HG03066 (cell line): ENCODE data around the gene IL17REL.

ENCODE experiments used
- ATAC-seq: cut with Tn5 transposase; IDR thresholded peaks from one replicate; pipeline ENCODE4 v1.9.1; 2021; ENCODE audit warnings: low read depth; ENCODE audit not compliant: unreplicated experiment

The IL17REL gene

DNA sequence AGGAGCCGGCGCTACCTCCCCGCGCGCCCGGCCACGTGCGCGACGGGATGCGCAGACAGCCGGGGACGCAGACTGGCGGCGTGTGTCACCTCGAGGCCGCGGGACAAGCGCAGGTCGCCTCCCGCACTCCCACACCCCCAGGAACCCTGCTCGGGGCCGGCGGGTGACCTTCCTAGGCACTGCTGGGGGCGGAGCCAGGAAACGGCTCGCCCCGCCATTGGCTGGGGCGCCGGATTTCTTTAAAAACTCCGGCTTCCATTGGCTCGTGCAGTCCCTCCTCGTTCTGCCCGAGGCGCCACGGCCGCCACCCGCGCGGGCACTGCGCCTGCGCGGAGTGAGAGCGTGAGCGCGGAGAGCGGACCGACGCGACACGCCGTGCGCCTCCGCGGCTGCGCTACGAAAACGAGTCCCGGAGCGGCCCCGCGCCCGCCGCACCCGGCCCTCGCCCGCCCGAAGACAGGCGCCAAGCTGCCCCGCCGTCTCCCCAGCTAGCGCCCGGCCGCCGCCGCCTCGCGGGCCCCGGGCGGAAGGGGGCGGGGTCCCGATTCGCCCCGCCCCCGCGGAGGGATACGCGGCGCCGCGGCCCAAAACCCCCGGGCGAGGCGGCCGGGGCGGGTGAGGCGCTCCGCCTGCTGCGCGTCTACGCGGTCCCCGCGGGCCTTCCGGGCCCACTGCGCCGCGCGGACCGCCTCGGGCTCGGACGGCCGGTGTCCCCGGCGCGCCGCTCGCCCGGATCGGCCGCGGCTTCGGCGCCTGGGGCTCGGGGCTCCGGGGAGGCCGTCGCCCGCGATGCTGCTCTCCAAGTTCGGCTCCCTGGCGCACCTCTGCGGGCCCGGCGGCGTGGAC, 52.2 kb downstream of the IL17REL start, which contains the start of gene PIM3:
TSS of gene PIM3 (plus strand) at position 614 of the 846 bp plus-strand sequence. CDS start at position 790, 176 bp downstream.
- ATAC-seq: peak; percentile 55

DNA sequence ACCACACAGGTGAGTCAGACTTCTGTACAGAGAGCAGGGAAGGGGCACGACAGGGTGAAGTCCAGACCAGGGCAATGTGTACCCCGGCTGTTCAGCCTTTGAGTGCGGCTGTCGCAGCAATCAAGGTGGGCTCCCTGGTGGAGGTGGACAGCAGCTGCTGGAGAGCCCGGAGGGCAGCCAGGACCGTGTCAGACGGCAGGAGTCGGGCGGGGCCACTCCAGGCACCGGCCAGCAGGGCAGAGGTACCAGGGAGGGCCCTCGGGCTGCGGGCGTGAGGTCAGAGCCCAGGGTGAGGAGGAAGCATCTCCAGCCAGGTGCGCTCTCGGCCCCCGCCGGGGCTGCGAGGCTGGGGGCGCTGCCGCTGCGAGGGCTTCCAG, 52.8 kb downstream of the IL17REL start:
- ATAC-seq: peak; percentile 5

- ATAC-seq: no peak
Measured at GRCh38 chr22:49958931-49959781, 53.4 kb downstream of the IL17REL start.

GRCh38 chr22:49958366-49958921, 54.1 kb downstream of the IL17REL start:
- ATAC-seq: no peak

DNA sequence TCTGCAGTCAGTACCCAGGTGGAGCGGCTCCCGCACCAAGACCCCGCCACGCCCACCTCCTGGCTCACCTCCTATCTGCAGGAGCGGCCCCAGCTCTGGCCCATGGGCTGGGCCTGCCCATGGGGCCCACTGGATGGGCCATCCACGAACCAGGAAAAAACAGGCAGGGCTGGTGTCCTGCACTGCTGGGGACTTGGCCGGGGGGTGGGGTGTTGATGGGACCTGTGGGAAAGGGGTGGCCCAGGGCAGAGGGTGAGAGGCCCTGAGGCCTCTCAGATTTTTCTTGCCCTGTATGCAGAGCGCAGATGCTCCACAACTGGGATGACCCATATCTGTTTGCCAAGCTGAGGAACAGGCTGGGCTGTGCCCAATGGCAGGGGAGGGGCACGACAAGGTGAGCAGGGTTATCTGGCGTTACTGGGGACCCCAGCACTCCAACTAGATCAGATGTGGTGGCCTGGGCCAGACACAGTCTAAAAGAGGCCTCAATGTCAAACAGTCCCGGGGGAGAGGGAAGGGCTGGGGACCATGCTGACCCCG, 54.7 kb downstream of the IL17REL start:
- ATAC-seq: no peak

DNA sequence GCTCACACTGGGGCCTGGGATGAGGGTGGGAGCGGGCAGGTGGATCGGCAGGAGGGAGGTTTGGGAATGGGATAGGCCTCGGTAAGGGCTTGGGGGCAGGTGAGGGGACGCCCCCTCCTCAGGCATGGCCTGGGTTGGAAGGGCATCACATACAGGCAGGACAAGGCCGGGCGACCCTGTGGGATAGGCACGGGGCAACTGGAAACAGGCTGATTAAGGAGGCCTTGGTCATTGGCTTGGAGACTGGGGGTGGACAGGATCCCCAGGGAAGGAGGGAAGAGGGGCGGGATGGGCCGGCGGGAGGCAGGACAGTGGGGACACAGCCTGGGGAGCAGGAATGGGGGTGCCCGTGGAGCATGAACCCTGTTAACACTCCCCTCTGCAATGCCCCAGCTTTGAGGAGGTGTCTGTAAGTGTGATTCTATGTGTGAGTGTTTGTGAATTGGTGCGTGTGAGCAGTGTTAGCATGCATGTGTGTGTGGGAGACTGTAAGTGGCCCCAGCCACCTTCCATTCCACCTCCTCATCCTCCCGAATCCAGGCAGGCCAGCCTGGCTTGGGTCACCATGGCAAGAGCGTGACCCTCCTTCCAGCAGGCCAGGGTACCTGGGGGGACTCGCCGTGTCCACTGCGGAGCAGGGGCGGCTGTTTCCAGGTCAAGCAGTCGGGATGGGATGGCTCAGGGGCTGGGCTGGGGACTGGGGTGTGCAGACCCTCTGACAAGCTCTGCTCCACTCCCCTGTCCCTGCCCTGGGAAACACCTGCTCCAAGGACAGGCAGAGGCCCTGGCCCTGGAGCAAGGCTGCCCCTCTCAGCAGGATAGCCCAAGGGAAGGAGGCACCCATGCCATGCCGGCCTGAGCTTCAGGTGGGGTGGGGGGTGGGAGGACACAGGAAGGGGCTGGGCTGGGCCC, 55.4 kb downstream of the IL17REL start:
- ATAC-seq: no peak

GRCh38 chr22:49956418-49956770, 56.2 kb downstream of the IL17REL start:
- no peak for ATAC-seq

DNA sequence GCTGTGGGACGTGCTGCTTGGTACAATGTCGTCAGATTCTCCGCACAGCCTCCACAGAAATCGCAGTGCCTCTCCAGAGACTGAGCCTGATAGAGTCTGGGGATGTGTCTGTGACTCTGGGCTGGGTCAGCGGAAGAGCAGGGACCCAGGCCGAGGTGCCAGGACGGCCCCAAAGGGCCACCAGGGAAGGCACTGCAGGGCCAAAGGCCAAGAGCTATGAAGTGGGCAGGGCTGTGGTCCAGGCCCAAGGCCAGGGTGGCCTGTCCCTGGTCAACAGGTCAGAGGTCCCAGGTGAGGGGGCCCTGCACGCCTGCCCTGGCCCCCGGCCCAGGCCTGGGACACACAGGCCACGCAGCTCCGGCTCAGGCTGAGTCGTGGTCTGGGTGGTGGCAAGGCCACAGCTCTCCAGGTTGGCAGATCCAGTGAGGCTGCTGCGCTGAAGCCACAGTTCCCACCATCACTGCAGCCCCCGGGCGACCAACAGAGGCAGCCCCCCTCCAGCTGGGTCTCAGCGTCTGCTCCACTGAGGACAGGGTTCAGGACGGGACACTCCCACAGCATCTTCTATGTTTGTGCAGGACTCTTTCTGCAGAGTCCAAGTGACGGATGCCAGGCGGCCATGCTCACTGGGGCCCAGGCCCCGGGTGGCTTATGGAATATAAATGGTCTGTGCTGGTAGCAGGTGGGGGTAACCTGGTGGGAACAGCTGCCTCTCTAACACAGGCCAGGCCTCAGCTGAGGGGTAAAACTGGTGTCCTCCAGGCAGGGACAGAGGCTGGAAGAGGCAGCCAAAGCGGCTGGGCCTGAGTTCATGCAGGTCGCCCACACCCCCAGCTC, 56.8 kb downstream of the IL17REL start:
- no peak for ATAC-seq

GRCh38 chr22:49954991-49955580, 57.5 kb downstream of the IL17REL start:
- ATAC-seq: no peak

GRCh38 chr22:49954354-49954753, 58.2 kb downstream of the IL17REL start:
- ATAC-seq: no peak

DNA sequence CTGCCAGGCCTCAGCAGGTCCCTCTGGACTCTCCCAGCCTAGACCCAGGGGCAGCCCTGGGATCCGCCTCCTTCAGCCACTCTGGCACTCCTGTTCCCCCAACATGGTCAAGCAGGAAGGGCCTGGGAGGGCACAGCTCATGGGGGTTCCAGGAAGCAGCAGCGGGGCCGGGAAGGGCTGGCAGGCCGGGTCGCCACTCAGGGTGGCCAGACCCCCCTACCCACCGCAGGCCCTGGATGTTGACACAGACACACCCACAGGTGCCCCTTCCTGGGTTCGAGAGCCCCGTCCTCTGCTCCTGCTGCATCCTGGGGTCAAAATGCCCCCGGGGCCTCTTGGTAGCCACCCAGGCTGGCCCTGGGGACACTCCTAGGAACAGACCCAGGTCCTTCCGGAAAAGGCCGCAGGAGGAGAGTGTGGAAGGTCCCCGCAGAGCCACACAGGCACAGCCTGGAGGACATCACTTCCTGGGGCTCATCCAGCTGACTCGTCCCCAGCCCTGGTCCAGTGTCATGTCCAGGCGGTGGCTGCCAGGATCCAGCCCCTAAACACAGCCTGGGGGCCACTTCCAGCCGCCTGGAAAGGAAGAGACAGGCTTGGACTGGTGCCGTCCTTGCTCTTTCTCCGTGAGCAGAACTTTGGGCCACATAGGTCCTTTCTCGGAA, 58.8 kb downstream of the IL17REL start:
- ATAC-seq: no peak

DNA sequence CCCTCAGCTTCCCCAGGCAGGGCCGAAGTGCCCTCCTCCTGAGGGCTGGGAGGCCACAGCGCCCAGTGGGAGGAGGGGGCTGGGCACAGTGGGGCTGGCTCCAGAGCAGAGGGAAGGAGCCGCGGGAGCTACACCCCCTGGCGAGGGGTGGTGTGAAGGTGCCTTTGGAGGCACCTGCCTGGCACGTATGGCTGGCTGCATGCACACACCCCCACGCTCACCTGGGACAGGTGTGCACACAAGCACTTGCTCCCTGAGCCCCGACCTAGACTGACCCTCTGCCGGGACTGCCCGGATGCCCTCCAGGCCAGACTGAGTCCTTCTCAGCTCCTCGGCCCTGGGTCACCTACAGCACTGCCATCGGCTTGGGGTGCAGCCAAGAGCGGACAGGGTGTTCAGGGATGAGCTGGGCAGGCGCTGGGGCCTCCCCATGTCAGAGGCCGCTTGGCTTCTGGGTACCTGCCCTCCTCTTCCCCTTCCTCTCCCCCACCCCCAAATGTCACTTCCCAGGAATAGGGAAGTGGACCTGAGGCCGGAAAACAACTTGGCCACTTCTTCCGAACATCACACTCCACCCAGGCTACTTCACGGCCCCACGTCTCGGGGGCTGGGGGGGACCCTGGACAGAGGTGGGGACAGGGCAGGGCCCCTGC, 59.4 kb downstream of the IL17REL start:
- ATAC-seq: no peak

- ATAC-seq: no peak
Measured at GRCh38 chr22:49951986-49952896, 60.3 kb downstream of the IL17REL start.

- no peak for ATAC-seq
Measured at GRCh38 chr22:49951678-49951985, 60.9 kb downstream of the IL17REL start.

DNA sequence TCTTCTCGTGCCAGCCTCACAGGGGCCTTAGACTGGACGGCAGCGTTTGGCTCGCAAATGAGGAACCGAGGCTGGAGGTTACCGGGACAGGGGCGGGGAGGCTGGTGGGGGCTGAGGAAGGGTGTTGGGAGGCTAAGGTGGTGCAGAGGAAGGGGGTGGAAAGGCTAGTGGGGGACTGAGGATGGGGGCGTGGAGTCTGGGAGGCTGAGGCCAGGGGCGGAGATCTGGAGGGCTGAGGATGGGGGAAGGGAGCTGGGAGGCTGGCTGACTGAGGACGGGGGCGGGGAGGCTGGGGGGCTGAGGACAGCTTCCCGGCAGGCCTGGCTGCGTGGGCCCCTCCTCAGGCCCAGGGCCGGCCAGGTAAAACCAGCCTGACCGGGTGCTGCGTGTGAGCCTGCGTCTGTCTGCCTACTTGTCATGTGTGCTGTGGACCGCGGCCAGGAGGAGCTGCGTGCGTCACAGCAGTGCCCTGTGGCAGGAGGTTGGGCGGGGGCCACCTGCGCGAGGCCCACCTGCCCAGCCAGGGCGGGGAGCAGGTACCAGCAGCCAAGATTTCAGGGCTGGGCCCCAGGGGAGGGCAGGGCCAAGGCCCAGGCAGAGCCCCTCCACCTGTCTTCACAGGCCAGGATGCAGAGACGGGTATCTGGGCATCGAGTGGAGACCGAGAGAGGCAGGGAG, 61.4 kb downstream of the IL17REL start:
- no peak for ATAC-seq

DNA sequence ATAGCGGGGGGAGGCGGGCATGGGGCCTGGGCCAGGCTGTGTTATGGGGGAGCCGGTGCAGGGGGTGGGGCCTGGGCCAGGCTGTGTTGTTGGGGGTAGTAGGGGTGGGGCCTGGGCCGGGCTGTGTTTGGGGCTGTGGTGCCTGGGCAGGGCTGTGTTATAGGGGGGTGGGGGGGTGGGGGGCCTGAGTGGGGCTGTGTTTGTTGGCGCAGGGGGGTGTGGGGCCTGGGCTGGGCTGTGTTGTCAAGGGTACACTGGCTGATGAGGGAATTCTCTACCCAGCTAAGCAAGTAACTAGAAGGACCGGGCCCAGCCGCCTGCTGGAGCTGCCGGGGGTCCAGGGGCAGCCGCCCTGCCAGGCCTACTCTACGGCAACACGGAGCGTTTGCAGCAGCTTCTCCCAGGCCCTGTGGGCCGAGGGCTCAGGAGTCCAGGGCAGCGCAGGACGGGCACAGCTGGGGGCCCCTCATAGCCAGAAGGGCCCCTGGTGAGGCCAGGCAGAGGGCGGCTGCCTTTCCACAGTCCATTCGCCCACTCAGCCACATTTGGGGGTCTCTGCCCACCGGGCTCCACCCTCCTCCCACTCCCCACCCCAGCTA, 62.1 kb downstream of the IL17REL start:
- ATAC-seq: no peak
